SK-N-SH treated with all-trans-retinoic acid at 6 μM for 48 hours (cell line): ENCODE data around the gene GPR63.

Experiments used
- ATAC-seq: fragments of 200-7000 bp; cut with Tn5 transposase; 3 replicates; pipeline ENCODE4 v1.9.1; 2020; ENCODE audit warnings: mild to moderate bottlenecking, moderate library complexity
- ARNTL ChIP-seq: fragments of 450-650 bp; formaldehyde crosslinking; IDR thresholded peaks from 2 replicates; pipeline ENCODE4 v1.5.0; 2020; ENCODE audit warnings: low read depth, mild to moderate bottlenecking, moderate library complexity, borderline replicate concordance
- BACH2 ChIP-seq: fragments of 250-450 bp; sonication (Bioruptor Pico); IDR thresholded peaks from 2 replicates; pipeline ENCODE4 v1.9.0; 2021; ENCODE audit warnings: mild to moderate bottlenecking, borderline replicate concordance
- CREB5 ChIP-seq: fragments of 250-450 bp; sonication (Bioruptor Pico); IDR thresholded peaks from 2 replicates; pipeline ENCODE4 v1.5.1; 2020; ENCODE audit warnings: low read depth, mild to moderate bottlenecking, moderate library complexity
- CSDC2 ChIP-seq: fragments of 250-450 bp; sonication (Bioruptor Pico); IDR thresholded peaks from 2 replicates; pipeline ENCODE4 v1.5.0; 2020; ENCODE audit warnings: mild to moderate bottlenecking, moderate library complexity
- ESRRG ChIP-seq: fragments of 250-450 bp; sonication (Bioruptor Pico); IDR thresholded peaks from 2 replicates; pipeline ENCODE4 v1.6.1; 2021; ENCODE audit warnings: mild to moderate bottlenecking
- GLIS3 ChIP-seq: fragments of 250-450 bp; sonication (Bioruptor Pico); IDR thresholded peaks from 2 replicates; pipeline ENCODE4 v1.5.0; 2020; ENCODE audit warnings: mild to moderate bottlenecking, moderate library complexity
- ISL1 ChIP-seq: fragments of 250-450 bp; sonication (Bioruptor Pico); IDR thresholded peaks from 2 replicates; pipeline ENCODE4 v2.1.2; 2022; ENCODE audit warnings: mild to moderate bottlenecking, moderate library complexity
- OSR1 ChIP-seq: fragments of 250-450 bp; sonication (Bioruptor Pico); IDR thresholded peaks from 2 replicates; pipeline ENCODE4 v1.8.0; 2022; ENCODE audit warnings: moderate library complexity, mild to moderate bottlenecking, inconsistent platforms
- PATZ1 ChIP-seq: fragments of 250-450 bp; sonication (Bioruptor Pico); IDR thresholded peaks from 2 replicates; pipeline ENCODE4 v1.8.0; 2020; ENCODE audit warnings: mild to moderate bottlenecking, moderate library complexity, borderline replicate concordance
- RARB ChIP-seq: fragments of 250-450 bp; sonication (Bioruptor Pico); IDR thresholded peaks from 2 replicates; pipeline ENCODE4 v1.8.0; 2021; ENCODE audit warnings: mild to moderate bottlenecking, moderate library complexity
- SNAI2 ChIP-seq: fragments of 250-450 bp; sonication (Bioruptor Pico); IDR thresholded peaks from 2 replicates; pipeline ENCODE4 v1.5.0; 2020; ENCODE audit warnings: mild to moderate bottlenecking, moderate library complexity
- ZC3H10 ChIP-seq: fragments of 250-450 bp; sonication (Bioruptor Pico); IDR thresholded peaks from 2 replicates; pipeline ENCODE4 v1.5.1; 2021; ENCODE audit warnings: mild to moderate bottlenecking, moderate library complexity
- ZFP3 ChIP-seq: fragments of 250-450 bp; sonication (Bioruptor Pico); IDR thresholded peaks from 2 replicates; pipeline ENCODE4 v1.5.0; 2020; ENCODE audit warnings: mild to moderate bottlenecking, moderate library complexity
- ZNF565 ChIP-seq: fragments of 450-650 bp; formaldehyde crosslinking; conservative IDR thresholded peaks from 2 replicates; pipeline ENCODE4 v1.5.0; 2020; ENCODE audit warnings: low read depth, mild to moderate bottlenecking, moderate library complexity
- ZNF70 ChIP-seq: fragments of 450-650 bp; formaldehyde crosslinking; IDR thresholded peaks from 2 replicates; pipeline ENCODE4 v1.5.0; 2020; ENCODE audit warnings: mild to moderate bottlenecking, moderate library complexity
- ZNF8 ChIP-seq: fragments of 450-650 bp; formaldehyde crosslinking; IDR thresholded peaks from 2 replicates; pipeline ENCODE4 v1.5.0; 2020; ENCODE audit warnings: mild to moderate bottlenecking, moderate library complexity
- TF ChIP-seq, protein P1 (sequence below): fragments of 250-450 bp; sonication (Bioruptor Pico); IDR thresholded peaks from 2 replicates; pipeline ENCODE4 v1.5.0; 2020; ENCODE audit warnings: mild to moderate bottlenecking, moderate library complexity
- TF ChIP-seq, protein P2 (sequence below): fragments of 250-450 bp; sonication (Bioruptor Pico); IDR thresholded peaks from 2 replicates; pipeline ENCODE4 v1.5.1; 2021; ENCODE audit warnings: mild to moderate bottlenecking, moderate library complexity

GPR63 gene

DNA sequence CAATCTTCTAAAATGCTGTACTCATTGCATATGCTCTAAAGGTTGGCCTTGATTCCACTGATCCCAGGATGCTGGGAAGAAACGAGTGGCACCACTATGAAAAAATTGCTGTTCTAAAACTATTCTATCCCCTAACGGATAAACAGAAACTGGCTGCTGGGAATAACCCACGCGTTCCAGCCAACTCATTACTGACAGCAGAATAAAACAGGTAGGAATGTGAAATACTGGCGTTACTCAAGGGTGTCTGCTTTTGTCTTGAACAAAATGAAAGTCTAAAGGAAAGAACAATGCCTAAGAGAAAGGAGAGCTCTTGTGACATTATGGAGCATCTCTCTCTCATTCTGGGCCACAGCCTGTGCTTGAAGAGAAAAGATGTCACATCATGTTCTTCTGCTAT is 26.1 kb downstream of the GPR63 start (continued):
- TF ChIP-seq, protein P1, sequence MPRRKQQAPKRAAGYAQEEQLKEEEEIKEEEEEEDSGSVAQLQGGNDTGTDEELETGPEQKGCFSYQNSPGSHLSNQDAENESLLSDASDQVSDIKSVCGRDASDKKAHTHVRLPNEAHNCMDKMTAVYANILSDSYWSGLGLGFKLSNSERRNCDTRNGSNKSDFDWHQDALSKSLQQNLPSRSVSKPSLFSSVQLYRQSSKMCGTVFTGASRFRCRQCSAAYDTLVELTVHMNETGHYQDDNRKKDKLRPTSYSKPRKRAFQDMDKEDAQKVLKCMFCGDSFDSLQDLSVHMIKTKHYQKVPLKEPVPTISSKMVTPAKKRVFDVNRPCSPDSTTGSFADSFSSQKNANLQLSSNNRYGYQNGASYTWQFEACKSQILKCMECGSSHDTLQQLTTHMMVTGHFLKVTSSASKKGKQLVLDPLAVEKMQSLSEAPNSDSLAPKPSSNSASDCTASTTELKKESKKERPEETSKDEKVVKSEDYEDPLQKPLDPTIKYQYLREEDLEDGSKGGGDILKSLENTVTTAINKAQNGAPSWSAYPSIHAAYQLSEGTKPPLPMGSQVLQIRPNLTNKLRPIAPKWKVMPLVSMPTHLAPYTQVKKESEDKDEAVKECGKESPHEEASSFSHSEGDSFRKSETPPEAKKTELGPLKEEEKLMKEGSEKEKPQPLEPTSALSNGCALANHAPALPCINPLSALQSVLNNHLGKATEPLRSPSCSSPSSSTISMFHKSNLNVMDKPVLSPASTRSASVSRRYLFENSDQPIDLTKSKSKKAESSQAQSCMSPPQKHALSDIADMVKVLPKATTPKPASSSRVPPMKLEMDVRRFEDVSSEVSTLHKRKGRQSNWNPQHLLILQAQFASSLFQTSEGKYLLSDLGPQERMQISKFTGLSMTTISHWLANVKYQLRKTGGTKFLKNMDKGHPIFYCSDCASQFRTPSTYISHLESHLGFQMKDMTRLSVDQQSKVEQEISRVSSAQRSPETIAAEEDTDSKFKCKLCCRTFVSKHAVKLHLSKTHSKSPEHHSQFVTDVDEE (CRISPR knock-in tag), result no peak
- no peak for TF ChIP-seq OSR1 (CRISPR knock-in tag)

DNA sequence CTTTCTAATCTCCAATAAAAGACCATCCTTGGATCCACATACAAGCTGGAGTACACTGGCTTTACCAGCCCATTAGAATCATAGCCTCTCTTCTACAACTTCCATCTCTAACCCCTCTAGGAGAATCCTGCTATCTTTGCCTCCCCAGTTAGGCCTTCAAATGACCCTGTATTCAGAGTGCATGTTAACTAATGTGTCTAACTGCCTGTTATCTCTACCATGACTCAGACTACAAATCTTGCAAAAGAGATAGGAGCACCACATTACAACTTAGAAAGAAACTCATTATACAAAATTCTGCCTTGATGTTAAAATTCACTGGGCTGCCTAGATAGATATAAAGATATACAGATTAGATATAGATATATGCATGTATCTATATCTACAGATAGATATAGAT is 28.2 kb downstream of the GPR63 start:
- TF ChIP-seq ISL1 (peak; percentile 31; the same call in 1 of the 2 replicates), ZNF8 (CRISPR knock-in tag) (no peak)
- no peak for ATAC-seq

GRCh38 chr6:96803106-96803481 is 34.2 kb downstream of the GPR63 start:
- no peak for ATAC-seq
- TF ChIP-seq ZNF70 (CRISPR knock-in tag) (no peak), ESRRG (CRISPR knock-in tag) (no peak), CSDC2 (CRISPR knock-in tag) (no peak), GLIS3 (CRISPR knock-in tag) (no peak), ZNF565 (CRISPR knock-in tag) (no peak), OSR1 (CRISPR knock-in tag) (no peak), SNAI2 (CRISPR knock-in tag) (no peak), BACH2 (CRISPR knock-in tag) (no peak)
- TF ChIP-seq, protein P2, sequence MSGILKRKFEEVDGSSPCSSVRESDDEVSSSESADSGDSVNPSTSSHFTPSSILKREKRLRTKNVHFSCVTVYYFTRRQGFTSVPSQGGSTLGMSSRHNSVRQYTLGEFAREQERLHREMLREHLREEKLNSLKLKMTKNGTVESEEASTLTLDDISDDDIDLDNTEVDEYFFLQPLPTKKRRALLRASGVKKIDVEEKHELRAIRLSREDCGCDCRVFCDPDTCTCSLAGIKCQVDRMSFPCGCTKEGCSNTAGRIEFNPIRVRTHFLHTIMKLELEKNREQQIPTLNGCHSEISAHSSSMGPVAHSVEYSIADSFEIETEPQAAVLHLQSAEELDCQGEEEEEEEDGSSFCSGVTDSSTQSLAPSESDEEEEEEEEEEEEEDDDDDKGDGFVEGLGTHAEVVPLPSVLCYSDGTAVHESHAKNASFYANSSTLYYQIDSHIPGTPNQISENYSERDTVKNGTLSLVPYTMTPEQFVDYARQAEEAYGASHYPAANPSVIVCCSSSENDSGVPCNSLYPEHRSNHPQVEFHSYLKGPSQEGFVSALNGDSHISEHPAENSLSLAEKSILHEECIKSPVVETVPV (CRISPR knock-in tag), result no peak

- no peak for TF ChIP-seq CREB5
- no peak for TF ChIP-seq RARB (CRISPR knock-in tag)
- no peak for TF ChIP-seq ARNTL (CRISPR knock-in tag)
- no peak for TF ChIP-seq ZFP3 (CRISPR knock-in tag)
- TF ChIP-seq ZC3H10 (CRISPR knock-in tag), result no peak
- TF ChIP-seq PATZ1, result no peak
- no peak for TF ChIP-seq ESRRG (CRISPR knock-in tag)
- no peak for TF ChIP-seq ZNF8 (CRISPR knock-in tag)
- TF ChIP-seq, protein P1 (CRISPR knock-in tag), result no peak
- no peak for TF ChIP-seq CSDC2 (CRISPR knock-in tag)
- ATAC-seq, result no peak
Observed at GRCh38 chr6:96795481-96795880, 41.8 kb downstream of the GPR63 start.
